ENCODE measurements around the gene NFILZ.

DNA sequence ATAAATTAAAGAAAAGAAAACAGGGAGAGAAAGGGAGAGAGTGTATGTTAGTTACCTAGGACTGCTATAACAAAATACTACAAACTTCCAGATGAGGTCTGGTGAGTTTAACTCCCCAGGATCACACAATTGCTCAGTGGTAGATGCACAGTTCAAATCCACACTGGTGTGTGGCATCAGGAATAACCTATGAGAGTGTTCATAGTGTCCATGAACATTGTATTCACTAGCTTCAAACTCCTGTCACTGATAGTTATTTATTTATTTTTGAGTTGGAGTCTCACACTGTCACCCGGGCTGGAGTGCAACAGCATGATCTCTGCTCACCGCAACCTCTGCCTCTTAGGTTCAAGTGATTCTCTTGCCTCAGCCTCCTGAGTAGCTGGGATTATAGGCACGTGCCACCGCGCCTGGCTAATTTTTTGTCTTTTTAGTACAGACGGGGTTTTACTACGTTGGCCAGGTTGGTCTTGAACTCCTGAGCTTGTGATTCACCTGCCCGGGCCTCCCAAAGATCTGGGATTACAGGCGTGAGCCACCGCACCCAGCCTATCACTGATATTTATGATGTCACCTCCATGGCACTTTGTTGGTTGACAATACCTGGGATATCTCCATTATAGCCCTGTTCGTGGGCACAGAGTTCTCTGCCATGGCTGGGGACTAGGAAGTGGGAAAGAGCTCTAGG lies at the start of gene NFILZ:
- TF ChIP-seq, protein P1, sequence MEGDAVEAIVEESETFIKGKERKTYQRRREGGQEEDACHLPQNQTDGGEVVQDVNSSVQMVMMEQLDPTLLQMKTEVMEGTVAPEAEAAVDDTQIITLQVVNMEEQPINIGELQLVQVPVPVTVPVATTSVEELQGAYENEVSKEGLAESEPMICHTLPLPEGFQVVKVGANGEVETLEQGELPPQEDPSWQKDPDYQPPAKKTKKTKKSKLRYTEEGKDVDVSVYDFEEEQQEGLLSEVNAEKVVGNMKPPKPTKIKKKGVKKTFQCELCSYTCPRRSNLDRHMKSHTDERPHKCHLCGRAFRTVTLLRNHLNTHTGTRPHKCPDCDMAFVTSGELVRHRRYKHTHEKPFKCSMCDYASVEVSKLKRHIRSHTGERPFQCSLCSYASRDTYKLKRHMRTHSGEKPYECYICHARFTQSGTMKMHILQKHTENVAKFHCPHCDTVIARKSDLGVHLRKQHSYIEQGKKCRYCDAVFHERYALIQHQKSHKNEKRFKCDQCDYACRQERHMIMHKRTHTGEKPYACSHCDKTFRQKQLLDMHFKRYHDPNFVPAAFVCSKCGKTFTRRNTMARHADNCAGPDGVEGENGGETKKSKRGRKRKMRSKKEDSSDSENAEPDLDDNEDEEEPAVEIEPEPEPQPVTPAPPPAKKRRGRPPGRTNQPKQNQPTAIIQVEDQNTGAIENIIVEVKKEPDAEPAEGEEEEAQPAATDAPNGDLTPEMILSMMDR (IDR thresholded peaks at IDR 0.05) = no peak
- TF ChIP-seq POLR2A (IDR thresholded peaks at IDR 0.05) = no peak
